ENCODE results near the gene ITPR1. TPM values are rescaled to one million over a fixed set of nuclear protein-coding genes. Genes with fewer than 3 reads are reported as not detected.

Gene ITPR1
- total and polyA plus RNA-seq, 10 of the 15 experiments (the other 5 are each of a cell fraction or from before 2014, with no cell fraction given): 12.2 to 239 (median 28.4) TPM

GRCh38 chr3:4562595-4562994 is 69.4 kb downstream of the ITPR1 start (continued):
- TF ChIP-seq CTCF (IDR thresholded peaks at IDR 0.05 in 2 of 3, conservative IDR thresholded peaks at IDR 0.05 in 1 of 3; ENCODE audit: control insufficient read depth in 2 of 3, extremely low read depth in 1 of 3, insufficient read depth in 1 of 3, low read depth in 3 of 3, low read length in 3 of 3) (no peak), MTA3 (IDR thresholded peaks at IDR 0.05; ENCODE audit: borderline replicate concordance, low read length) (no peak), PRDM15 (CRISPR knock-in tag; IDR thresholded peaks at IDR 0.05) (no peak), TAF1 (IDR thresholded peaks at IDR 0.05; ENCODE audit: borderline replicate concordance, low read depth, low read length) (no peak), BRCA1 (IDR thresholded peaks at IDR 0.05; ENCODE audit: low read depth, low read length) (no peak), HDAC2 (IDR thresholded peaks at IDR 0.05) (no peak), BCL11A (IDR thresholded peaks at IDR 0.05; ENCODE audit: low read depth, low read length) (no peak), E2F4 (IDR thresholded peaks at IDR 0.05; ENCODE audit: low read depth, low read length) (no peak), PKNOX1 (IDR thresholded peaks at IDR 0.05) (no peak)

Measured in GM12878 (cell line).